HL-60 (cell line): ENCODE data around the gene RCAN3.

ENCODE experiments used
- DNase-seq, 2 experiments: peaks; one replicate each; pipeline ENCODE4 v3.0.0-alpha.2; 2010 to 2020; ENCODE audit warnings: low read depth in 1 of 2, low spot score in 1 of 2
- H3K27ac ChIP-seq: fragments of 250-450 bp; sonication (Bioruptor Pico); replicated peaks from 2 replicates; pipeline ENCODE4 v1.5.1; 2020; ENCODE audit warnings: mild to moderate bottlenecking, moderate library complexity
- H3K27me3 ChIP-seq: fragments of 250-450 bp; sonication (Bioruptor Pico); 2 replicates; pipeline ENCODE4 v1.5.1; 2021; ENCODE audit warnings: mild to moderate bottlenecking, moderate library complexity; ENCODE audit not compliant: insufficient read depth, poor library complexity, severe bottlenecking
- H3K4me3 ChIP-seq: replicated peaks from 2 replicates; pipeline ENCODE4 v1.5.1; 2011; ENCODE audit warnings: mild to moderate bottlenecking, control low read depth, low read length; ENCODE audit not compliant: insufficient read depth
- CTCF ChIP-seq: IDR thresholded peaks from one replicate; pipeline ENCODE4 v1.5.1; 2011; ENCODE audit warnings: low read length, control low read depth, inconsistent platforms; ENCODE audit not compliant: insufficient read depth
- GABPA ChIP-seq: IDR thresholded peaks from 2 replicates; pipeline ENCODE4 v1.6.1; 2012; ENCODE audit warnings: low read depth
- POLR2AphosphoS5 ChIP-seq: IDR thresholded peaks from 2 replicates; pipeline ENCODE4 v1.6.1; 2012; ENCODE audit warnings: low read depth
- SPI1 ChIP-seq: IDR thresholded peaks from 2 replicates; pipeline ENCODE4 v1.6.1; 2012; ENCODE audit warnings: low read depth, mild to moderate bottlenecking, borderline replicate concordance
- TF ChIP-seq, protein P1 (sequence below): IDR thresholded peaks from 2 replicates; pipeline ENCODE4 v1.6.1; 2012; ENCODE audit warnings: low read depth; ENCODE audit not compliant: insufficient replicate concordance

The RCAN3 gene

GRCh38 chr1:24483441-24483840 lies 19.2 kb upstream of the RCAN3 start:
- H3K4me3 ChIP-seq = no peak overlapping the region

DNA sequence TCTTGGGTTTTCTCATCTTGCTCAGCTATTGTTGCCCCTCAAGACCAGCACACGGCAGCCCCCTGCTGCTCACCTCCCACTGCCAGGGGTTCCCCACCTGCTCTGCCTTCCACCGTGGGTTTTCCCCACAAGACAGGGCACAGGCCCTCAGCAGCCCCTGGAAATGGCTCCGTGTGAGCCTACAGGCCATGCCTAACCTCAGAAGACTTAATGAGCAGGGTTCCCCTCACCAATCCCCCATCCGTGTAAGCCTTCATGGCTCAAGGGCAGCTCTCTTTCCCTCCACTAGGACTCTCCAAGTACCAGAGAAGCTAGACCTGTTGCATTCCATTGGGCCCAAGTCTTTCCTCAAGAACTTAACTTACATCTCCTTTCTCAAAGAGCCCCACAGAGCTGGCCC lies 18.4 kb upstream of the RCAN3 start:
- Histone ChIP-seq H3K4me3 (no peak overlapping the region), H3K27me3 (no peaks in the 10 kb centered on the region), H3K27ac (no peak overlapping the region)
- no peak for DNase-seq
- no peak for TF ChIP-seq POLR2AphosphoS5
- TF ChIP-seq, protein P1, sequence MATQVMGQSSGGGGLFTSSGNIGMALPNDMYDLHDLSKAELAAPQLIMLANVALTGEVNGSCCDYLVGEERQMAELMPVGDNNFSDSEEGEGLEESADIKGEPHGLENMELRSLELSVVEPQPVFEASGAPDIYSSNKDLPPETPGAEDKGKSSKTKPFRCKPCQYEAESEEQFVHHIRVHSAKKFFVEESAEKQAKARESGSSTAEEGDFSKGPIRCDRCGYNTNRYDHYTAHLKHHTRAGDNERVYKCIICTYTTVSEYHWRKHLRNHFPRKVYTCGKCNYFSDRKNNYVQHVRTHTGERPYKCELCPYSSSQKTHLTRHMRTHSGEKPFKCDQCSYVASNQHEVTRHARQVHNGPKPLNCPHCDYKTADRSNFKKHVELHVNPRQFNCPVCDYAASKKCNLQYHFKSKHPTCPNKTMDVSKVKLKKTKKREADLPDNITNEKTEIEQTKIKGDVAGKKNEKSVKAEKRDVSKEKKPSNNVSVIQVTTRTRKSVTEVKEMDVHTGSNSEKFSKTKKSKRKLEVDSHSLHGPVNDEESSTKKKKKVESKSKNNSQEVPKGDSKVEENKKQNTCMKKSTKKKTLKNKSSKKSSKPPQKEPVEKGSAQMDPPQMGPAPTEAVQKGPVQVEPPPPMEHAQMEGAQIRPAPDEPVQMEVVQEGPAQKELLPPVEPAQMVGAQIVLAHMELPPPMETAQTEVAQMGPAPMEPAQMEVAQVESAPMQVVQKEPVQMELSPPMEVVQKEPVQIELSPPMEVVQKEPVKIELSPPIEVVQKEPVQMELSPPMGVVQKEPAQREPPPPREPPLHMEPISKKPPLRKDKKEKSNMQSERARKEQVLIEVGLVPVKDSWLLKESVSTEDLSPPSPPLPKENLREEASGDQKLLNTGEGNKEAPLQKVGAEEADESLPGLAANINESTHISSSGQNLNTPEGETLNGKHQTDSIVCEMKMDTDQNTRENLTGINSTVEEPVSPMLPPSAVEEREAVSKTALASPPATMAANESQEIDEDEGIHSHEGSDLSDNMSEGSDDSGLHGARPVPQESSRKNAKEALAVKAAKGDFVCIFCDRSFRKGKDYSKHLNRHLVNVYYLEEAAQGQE = no peak
- no peak for TF ChIP-seq SPI1
- TF ChIP-seq CTCF = no peak
- TF ChIP-seq GABPA = no peak

More at GRCh38 chr1:24483441-24483840, 19.2 kb upstream of the RCAN3 start:
- H3K27ac ChIP-seq = no peak overlapping the region
- no peaks in the 10 kb centered on the region for H3K27me3 ChIP-seq
- TF ChIP-seq SPI1 = no peak
- TF ChIP-seq, protein P1 = no peak
- TF ChIP-seq GABPA = no peak
- no peak for TF ChIP-seq POLR2AphosphoS5
- TF ChIP-seq CTCF = no peak
- DNase-seq = no peak

DNA sequence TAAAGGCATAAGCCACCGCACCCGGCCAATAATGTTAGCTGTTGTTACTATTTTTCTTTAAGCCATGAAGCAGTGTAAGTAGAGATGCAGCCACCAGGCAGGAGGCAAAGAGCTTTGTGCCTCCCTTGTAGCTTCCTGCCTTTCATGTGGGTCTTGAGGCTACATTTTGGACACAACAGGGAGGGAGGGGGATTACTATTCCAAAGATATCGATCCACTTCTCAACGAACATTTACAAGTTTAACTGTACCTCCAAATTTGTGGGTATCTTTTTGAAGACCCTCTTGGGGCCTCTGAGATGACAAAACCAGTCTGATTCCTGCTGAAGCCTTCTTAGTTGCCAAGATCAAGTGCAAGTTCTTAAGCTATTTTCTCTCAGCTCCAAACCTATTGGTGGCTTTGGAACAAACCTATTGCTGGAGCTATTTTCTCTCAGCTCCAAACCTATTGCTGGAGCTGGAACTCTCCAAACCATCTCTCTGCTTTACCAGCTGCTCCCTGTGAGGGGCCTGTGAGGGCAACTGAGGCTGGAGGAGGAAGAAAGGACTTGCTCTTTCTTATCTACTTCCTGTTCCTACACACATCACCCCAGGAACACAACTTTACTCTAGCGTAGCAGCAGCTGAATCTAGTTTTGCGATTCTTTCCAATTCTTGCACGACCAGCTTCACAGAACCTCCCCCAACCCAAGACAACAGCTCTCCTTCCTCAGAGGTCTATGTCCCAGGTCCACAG lies 16.1 kb upstream of the RCAN3 start:
- DNase-seq = no peak
- no peaks in the 10 kb centered on the region for H3K27me3 ChIP-seq
- no peak overlapping the region for H3K27ac ChIP-seq
- H3K4me3 ChIP-seq = no peak overlapping the region
- TF ChIP-seq CTCF (no peak), POLR2AphosphoS5 (no peak), GABPA (no peak)
- TF ChIP-seq, protein P1 = no peak
